DOHH2 (cell line): ENCODE data around the gene STAT1.

Experiments
- H3F3A ChIP-seq: fragments of 200-600 bp; sonication (generic), shearing (Covaris generic); 2 replicates; pipeline ENCODE4 v1.6.0; 2016; ENCODE audit warnings: antibody characterized with exemption, mild to moderate bottlenecking; ENCODE audit not compliant: control insufficient read depth, insufficient read depth
- H3K27ac ChIP-seq: fragments of 200-600 bp; sonication (generic); 2 replicates; pipeline ENCODE4 v1.5.1; 2014; ENCODE audit warnings: low read depth, mild to moderate bottlenecking, low read length, moderate library complexity
- H3K27me3 ChIP-seq: fragments of 200-600 bp; sonication (generic); 2 replicates; pipeline ENCODE4 v1.6.1; 2014; ENCODE audit warnings: mild to moderate bottlenecking, low read length, mixed read lengths; ENCODE audit not compliant: control insufficient read depth
- H3K36me3 ChIP-seq: fragments of 200-600 bp; sonication (generic); 2 replicates; pipeline ENCODE4 v1.6.1; 2014; ENCODE audit warnings: mild to moderate bottlenecking, low read length, moderate library complexity, mixed read lengths; ENCODE audit not compliant: control insufficient read depth
- H3K4me1 ChIP-seq: fragments of 200-600 bp; sonication (generic); 2 replicates; pipeline ENCODE4 v1.6.1; 2014; ENCODE audit warnings: mild to moderate bottlenecking, low read length, mixed read lengths; ENCODE audit not compliant: control insufficient read depth
- H3K4me2 ChIP-seq: fragments of 200-600 bp; sonication (generic); 2 replicates; pipeline ENCODE4 v1.6.0; 2014; ENCODE audit warnings: mild to moderate bottlenecking, low read length, moderate library complexity
- H3K4me3 ChIP-seq: fragments of 200-600 bp; sonication (generic); 2 replicates; pipeline ENCODE4 v1.5.1; 2014; ENCODE audit warnings: mild to moderate bottlenecking, low read length, mixed read lengths
- H3K79me2 ChIP-seq: fragments of 200-600 bp; sonication (generic); 2 replicates; pipeline ENCODE4 v1.6.1; 2014; ENCODE audit warnings: mild to moderate bottlenecking, low read length, mixed read lengths; ENCODE audit not compliant: control insufficient read depth
- H3K9me2 ChIP-seq: fragments of 200-600 bp; sonication (generic); replicated peaks from 2 replicates; pipeline ENCODE4 v1.6.1; 2014; ENCODE audit warnings: mild to moderate bottlenecking, low read length, mixed read lengths; ENCODE audit not compliant: control insufficient read depth
- H3K9me3 ChIP-seq: fragments of 200-600 bp; sonication (generic); 2 replicates; pipeline ENCODE4 v1.6.1; 2014; ENCODE audit warnings: antibody characterized with exemption, low read length, mixed read lengths; ENCODE audit not compliant: control insufficient read depth, insufficient read depth
- H4K20me1 ChIP-seq: fragments of 200-600 bp; sonication (generic); 2 replicates; pipeline ENCODE4 v1.6.0; 2014; ENCODE audit warnings: low read depth, mild to moderate bottlenecking, antibody characterized with exemption, low read length, moderate library complexity; ENCODE audit not compliant: control insufficient read depth, insufficient read depth
- EZH2phosphoT487 ChIP-seq: fragments of 200-600 bp; sonication (generic); IDR thresholded peaks from 2 replicates; pipeline ENCODE4 v1.6.1; 2017; ENCODE audit warnings: borderline replicate concordance, mild to moderate bottlenecking, antibody characterized with exemption, low read length, moderate library complexity, mixed read lengths
- TF ChIP-seq, protein P1 (sequence below): fragments of 200-600 bp; sonication (generic); IDR thresholded peaks from one replicate; pipeline ENCODE4 v1.5.1; 2014; ENCODE audit warnings: antibody characterized with exemption, mild to moderate bottlenecking, low read depth, low read length; ENCODE audit not compliant: poor library complexity, severe bottlenecking

Gene STAT1

DNA sequence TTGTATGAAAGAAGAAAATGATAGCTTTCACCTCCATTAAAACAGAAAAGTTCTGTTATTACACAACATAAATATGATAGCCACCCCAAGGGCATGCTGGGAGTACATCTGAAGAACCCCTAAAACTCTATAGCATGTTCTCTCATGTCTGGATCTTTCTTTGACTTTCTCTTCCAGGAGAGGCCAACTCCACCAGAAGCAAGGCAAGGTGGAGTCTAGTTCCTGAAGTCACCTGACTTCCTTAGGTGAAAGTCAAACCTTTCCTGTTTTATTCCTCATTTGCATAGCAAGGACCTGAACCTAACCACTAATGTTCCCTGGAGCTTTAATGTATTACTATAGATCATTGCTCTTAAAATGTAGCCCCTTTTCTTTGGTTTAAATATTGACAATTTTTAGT is 5.7 kb downstream of the STAT1 start:
- no peak for TF ChIP-seq EZH2phosphoT487
- TF ChIP-seq, protein P1, sequence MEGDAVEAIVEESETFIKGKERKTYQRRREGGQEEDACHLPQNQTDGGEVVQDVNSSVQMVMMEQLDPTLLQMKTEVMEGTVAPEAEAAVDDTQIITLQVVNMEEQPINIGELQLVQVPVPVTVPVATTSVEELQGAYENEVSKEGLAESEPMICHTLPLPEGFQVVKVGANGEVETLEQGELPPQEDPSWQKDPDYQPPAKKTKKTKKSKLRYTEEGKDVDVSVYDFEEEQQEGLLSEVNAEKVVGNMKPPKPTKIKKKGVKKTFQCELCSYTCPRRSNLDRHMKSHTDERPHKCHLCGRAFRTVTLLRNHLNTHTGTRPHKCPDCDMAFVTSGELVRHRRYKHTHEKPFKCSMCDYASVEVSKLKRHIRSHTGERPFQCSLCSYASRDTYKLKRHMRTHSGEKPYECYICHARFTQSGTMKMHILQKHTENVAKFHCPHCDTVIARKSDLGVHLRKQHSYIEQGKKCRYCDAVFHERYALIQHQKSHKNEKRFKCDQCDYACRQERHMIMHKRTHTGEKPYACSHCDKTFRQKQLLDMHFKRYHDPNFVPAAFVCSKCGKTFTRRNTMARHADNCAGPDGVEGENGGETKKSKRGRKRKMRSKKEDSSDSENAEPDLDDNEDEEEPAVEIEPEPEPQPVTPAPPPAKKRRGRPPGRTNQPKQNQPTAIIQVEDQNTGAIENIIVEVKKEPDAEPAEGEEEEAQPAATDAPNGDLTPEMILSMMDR: no peak
- Histone ChIP-seq H3K27me3 (no peaks in the 10 kb centered on the region), H3K79me2 (no peaks in the 10 kb centered on the region), H3K4me1 (peaks cover 8% of the 10 kb centered on the region), H3K4me2 (no peak overlapping the region), H3F3A (no peaks in the 10 kb centered on the region), H3K27ac (no peak overlapping the region), H3K4me3 (no peak overlapping the region), H3K9me2 (no peaks in the 10 kb centered on the region), H4K20me1 (no peaks in the 10 kb centered on the region), H3K36me3 (no peaks in the 10 kb centered on the region), H3K9me3 (no peaks in the 10 kb centered on the region)

DNA sequence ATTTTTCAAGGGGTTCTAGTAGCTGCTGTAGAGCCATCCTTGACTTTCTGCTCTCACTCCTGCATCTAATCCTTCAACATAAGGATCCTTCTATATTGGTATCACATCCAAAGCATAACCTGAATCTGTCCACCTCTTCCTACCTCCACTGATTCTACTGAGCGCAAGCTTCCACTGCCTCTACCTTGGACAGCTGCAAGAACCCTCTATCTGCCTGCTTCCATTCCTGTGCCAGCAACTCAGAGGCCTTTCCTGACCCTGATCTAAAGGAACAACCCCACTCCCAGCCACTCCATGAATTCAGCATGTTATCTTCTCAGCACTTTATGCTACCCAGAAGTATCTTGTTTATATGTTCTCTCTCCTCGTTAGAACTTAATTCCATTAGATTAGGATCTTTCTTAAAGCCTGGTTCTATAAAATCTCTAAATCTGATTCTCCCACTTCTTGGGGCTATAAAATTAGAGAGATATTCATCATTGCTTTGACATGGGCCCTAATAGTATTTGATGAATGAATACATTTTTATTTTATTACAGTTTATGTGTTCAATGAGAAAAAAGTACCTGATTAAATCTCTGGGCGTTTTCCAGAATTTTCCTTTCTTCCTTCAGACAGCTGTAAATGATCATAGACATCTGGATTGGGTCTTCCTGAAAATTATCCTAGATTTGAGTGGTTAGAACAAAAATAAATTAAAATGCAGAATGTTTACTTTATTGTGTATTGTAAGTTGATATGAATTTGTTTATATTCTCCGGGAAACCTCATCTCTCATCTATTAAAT is 6.8 kb downstream of the STAT1 start:
- H3K36me3 ChIP-seq: no peaks in the 10 kb centered on the region

DNA sequence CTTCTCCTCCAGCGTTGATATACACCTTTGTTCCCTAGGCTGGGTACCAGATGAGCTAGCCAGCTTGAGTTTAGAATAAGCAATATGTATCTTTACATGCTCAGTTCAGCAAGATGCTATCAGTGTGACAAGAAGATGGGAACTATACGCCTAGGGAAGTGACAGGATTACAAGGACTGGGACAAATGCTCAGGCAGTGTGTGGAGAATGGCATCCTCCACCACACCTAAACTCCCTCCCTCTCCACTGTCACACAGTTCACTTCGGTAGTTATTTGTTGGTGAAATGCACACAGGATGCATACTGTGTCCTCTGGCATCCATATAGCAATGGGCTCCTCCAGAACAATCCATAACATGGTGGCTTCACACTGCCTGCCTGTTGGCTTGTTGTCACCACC is 7.7 kb downstream of the STAT1 start:
- no peaks in the 10 kb centered on the region for H3K27me3 ChIP-seq
- no peaks in the 10 kb centered on the region for H4K20me1 ChIP-seq
- no peak overlapping the region for H3K27ac ChIP-seq
- H3K9me3 ChIP-seq: no peaks in the 10 kb centered on the region
- no peak for TF ChIP-seq EZH2phosphoT487
- TF ChIP-seq, protein P1: no peak
- no peak overlapping the region for H3K4me2 ChIP-seq
- no peak overlapping the region for H3K4me3 ChIP-seq
- no peaks in the 10 kb centered on the region for H3K36me3 ChIP-seq
- H3F3A ChIP-seq: no peaks in the 10 kb centered on the region
- H3K79me2 ChIP-seq: no peaks in the 10 kb centered on the region
- no peaks in the 10 kb centered on the region for H3K9me2 ChIP-seq
- H3K4me1 ChIP-seq: 0 out of 2 replicates have a peak, but pooled peaks cover 4% of the 10 kb centered on the region

More for the DNA sequence above, 6.8 kb downstream of the STAT1 start:
- Histone ChIP-seq H4K20me1 (no peaks in the 10 kb centered on the region), H3F3A (no peaks in the 10 kb centered on the region), H3K9me2 (no peaks in the 10 kb centered on the region), H3K4me1 (0 out of 2 replicates have a peak, but pooled peaks cover 4% of the 10 kb centered on the region), H3K79me2 (no peaks in the 10 kb centered on the region), H3K27me3 (no peaks in the 10 kb centered on the region), H3K4me3 (no peak overlapping the region), H3K27ac (no peak overlapping the region), H3K4me2 (no peak overlapping the region), H3K9me3 (no peaks in the 10 kb centered on the region)
- TF ChIP-seq, protein P1: no peak
- no peak for TF ChIP-seq EZH2phosphoT487
